HepG2 (cell line): ENCODE measurements around the gene FBXO5. TPM values are rescaled to one million over a fixed set of nuclear protein-coding genes. Genes with fewer than 3 reads are reported as not detected.
A peak's percentile ranks its signal among the peaks of the same experiment; 100 is the strongest.

Source experiments
- NCOA5 ChIP-seq: sonication (generic); formaldehyde crosslinking; IDR thresholded peaks from 2 replicates; pipeline ENCODE4 v1.4.0; 2020; ENCODE audit warnings: missing genetic modification reagents
- SALL1 ChIP-seq: sonication (generic); formaldehyde crosslinking; IDR thresholded peaks from 2 replicates; pipeline ENCODE4 v1.8.0; 2022; ENCODE audit warnings: mild to moderate bottlenecking, missing genetic modification reagents
- SRSF1 ChIP-seq: fragments of 200-400 bp; formaldehyde crosslinking; optimal IDR thresholded peaks from 2 replicates; pipeline ENCODE3; 2017; ENCODE audit warnings: mild to moderate bottlenecking, low read depth, low read length, moderate library complexity
- ZBTB7A ChIP-seq: sonication (generic); formaldehyde crosslinking; IDR thresholded peaks from 2 replicates; pipeline ENCODE4 v1.8.0; 2022; ENCODE audit warnings: mild to moderate bottlenecking, missing genetic modification reagents
- ZNF530 ChIP-seq: sonication (generic); formaldehyde crosslinking; IDR thresholded peaks from 2 replicates; pipeline ENCODE4 v1.5.0; 2020; ENCODE audit warnings: low read depth, mild to moderate bottlenecking, missing genetic modification reagents
- ZNF607 ChIP-seq: sonication (generic); formaldehyde crosslinking; IDR thresholded peaks from 2 replicates; pipeline ENCODE4 v1.5.1; 2020; ENCODE audit warnings: missing genetic modification reagents, mild to moderate bottlenecking, borderline replicate concordance
- ZNF720 ChIP-seq: sonication (generic); formaldehyde crosslinking; IDR thresholded peaks from 2 replicates; pipeline ENCODE4 v1.4.0; 2020; ENCODE audit warnings: missing genetic modification reagents
- ZNF772 ChIP-seq: sonication (generic); formaldehyde crosslinking; IDR thresholded peaks from 2 replicates; pipeline ENCODE4 v1.5.0; 2020; ENCODE audit warnings: mild to moderate bottlenecking, missing genetic modification reagents
- ZNF879 ChIP-seq: sonication (generic); formaldehyde crosslinking; IDR thresholded peaks from 2 replicates; pipeline ENCODE4 v1.8.1; 2023; ENCODE audit warnings: missing genetic modification reagents
- polyA plus RNA-seq, 8 experiments: library from polyadenylated mRNA; depleted of rRNA in 3 of 8; stranded (reverse) in 7 of 8; unstranded in 1 of 8; fragments of >200 nt; fragmentation: Illumina TruSeq in 4 of 8; extraction: Trizol in 4 of 8; gene quantifications; 2 replicates each; pipeline versions ENCODE4 v1.2.1 to v1.2.3, GENCODE V29; 2011 to 2016; ENCODE audit warnings: low read depth in 4 of 8, missing spikeins in 1 of 8, mixed read lengths in 1 of 8; ENCODE audit not compliant: insufficient read depth in 1 of 8
- total RNA-seq, 5 experiments: library from RNA; depleted of rRNA; stranded (reverse); fragments of >200 nt; fragmentation: Illumina TruSeq; extraction: Trizol; gene quantifications; 2 replicates each; pipeline ENCODE4 v1.2.3, GENCODE V29; 2016; ENCODE audit warnings: low read depth in 1 of 5
- TF ChIP-seq, protein P1 (sequence below), 2 experiments: fragments of 450-650 bp in 1 of 2; sonication (generic) in 1 of 2; formaldehyde crosslinking in 1 of 2; IDR thresholded peaks; 2 replicates each; pipeline versions ENCODE4 v1.6.1 to v1.8.0; 2016 to 2022; ENCODE audit warnings: antibody characterized with exemption in 1 of 2, mild to moderate bottlenecking in 1 of 2, missing genetic modification reagents in 1 of 2
- TF ChIP-seq, protein P2 (sequence below): sonication (generic); formaldehyde crosslinking; IDR thresholded peaks from 2 replicates; pipeline ENCODE4 v1.8.1; 2023; ENCODE audit warnings: mild to moderate bottlenecking, missing genetic modification reagents
- TF ChIP-seq, protein P3 (sequence below): sonication (generic); formaldehyde crosslinking; conservative IDR thresholded peaks from 2 replicates; pipeline ENCODE4 v1.4.0; 2020; ENCODE audit warnings: missing genetic modification reagents
- TF ChIP-seq, protein P4 (sequence below): sonication (generic); formaldehyde crosslinking; IDR thresholded peaks from 2 replicates; pipeline ENCODE4 v1.4.0; 2020; ENCODE audit warnings: mild to moderate bottlenecking, missing genetic modification reagents
- TF ChIP-seq, protein P5 (sequence below): sonication (generic); formaldehyde crosslinking; IDR thresholded peaks from 2 replicates; pipeline ENCODE4 v1.5.0; 2020; ENCODE audit warnings: mild to moderate bottlenecking, missing genetic modification reagents

The FBXO5 gene
- total and polyA plus RNA-seq, 2 of the 13 experiments (the other 11 are each of a cell fraction or from before 2014, with no cell fraction given), result 15.8 to 41.5 TPM

DNA sequence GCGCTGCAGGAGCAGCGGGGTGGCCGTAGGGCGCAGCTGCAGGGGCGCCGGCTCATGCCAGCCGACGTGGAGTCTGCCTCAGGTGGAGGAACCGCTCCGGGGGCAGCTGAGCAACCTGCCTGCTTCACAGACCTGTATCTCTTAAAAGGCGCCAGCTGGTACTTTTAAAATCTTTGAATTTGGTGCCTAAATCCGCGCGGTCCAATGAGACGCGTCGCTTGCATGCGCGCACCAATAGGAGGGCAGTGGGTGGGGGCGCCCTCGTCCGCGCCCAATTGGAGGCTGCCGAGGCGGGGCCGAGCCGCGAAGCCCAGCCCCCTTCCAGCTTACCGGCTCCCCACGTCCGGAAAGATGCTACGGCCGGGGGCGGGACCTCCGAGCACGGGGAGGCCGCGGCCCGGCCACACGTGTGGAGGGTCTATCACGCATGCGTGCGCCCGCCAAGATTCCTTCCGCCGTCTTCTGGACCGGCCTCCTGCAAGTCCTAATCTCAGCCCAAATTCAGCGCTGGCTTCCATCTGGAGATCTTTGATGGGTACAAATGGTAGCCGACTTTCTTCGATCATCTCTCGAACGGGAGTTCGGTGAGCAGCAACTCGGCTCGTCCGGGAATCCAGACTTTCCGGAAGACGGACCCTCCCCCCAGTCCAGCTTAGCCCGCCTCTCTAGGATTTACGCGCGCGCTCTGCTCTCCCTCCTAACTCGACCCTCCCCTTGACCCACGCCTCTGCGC, at the start of gene FBXO5 (continued):
- TF ChIP-seq, protein P1, sequence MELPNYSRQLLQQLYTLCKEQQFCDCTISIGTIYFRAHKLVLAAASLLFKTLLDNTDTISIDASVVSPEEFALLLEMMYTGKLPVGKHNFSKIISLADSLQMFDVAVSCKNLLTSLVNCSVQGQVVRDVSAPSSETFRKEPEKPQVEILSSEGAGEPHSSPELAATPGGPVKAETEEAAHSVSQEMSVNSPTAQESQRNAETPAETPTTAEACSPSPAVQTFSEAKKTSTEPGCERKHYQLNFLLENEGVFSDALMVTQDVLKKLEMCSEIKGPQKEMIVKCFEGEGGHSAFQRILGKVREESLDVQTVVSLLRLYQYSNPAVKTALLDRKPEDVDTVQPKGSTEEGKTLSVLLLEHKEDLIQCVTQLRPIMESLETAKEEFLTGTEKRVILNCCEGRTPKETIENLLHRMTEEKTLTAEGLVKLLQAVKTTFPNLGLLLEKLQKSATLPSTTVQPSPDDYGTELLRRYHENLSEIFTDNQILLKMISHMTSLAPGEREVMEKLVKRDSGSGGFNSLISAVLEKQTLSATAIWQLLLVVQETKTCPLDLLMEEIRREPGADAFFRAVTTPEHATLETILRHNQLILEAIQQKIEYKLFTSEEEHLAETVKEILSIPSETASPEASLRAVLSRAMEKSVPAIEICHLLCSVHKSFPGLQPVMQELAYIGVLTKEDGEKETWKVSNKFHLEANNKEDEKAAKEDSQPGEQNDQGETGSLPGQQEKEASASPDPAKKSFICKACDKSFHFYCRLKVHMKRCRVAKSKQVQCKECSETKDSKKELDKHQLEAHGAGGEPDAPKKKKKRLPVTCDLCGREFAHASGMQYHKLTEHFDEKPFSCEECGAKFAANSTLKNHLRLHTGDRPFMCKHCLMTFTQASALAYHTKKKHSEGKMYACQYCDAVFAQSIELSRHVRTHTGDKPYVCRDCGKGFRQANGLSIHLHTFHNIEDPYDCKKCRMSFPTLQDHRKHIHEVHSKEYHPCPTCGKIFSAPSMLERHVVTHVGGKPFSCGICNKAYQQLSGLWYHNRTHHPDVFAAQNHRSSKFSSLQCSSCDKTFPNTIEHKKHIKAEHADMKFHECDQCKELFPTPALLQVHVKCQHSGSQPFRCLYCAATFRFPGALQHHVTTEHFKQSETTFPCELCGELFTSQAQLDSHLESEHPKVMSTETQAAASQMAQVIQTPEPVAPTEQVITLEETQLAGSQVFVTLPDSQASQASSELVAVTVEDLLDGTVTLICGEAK (IDR thresholded peaks at IDR 0.05), result no peak
- TF ChIP-seq, protein P1 (CRISPR knock-in tag; IDR thresholded peaks at IDR 0.05), result peak; percentile 61
- TF ChIP-seq ZNF879 (peak; percentile 7; the same call in 1 of the 2 replicates), ZNF607 (peak; percentile 67), SRSF1 (peak; percentile 86), ZNF720 (CRISPR knock-in tag) (no peak), ZNF530 (CRISPR knock-in tag) (0 out of 2 replicates have a peak, but pooled peaks have one; percentile 13), ZBTB7A (CRISPR knock-in tag) (0 out of 2 replicates have a peak, but pooled peaks have one; percentile 29), NCOA5 (CRISPR knock-in tag) (0 out of 2 replicates have a peak, but pooled peaks have one; percentile 44), SALL1 (CRISPR knock-in tag) (peak; percentile 74), ZNF772 (peak; percentile 67; the same call in 1 of the 2 replicates)
- TF ChIP-seq, protein P2, sequence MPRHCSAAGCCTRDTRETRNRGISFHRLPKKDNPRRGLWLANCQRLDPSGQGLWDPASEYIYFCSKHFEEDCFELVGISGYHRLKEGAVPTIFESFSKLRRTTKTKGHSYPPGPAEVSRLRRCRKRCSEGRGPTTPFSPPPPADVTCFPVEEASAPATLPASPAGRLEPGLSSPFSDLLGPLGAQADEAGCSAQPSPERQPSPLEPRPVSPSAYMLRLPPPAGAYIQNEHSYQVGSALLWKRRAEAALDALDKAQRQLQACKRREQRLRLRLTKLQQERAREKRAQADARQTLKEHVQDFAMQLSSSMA (CRISPR knock-in tag), result peak; percentile 35
- TF ChIP-seq, protein P3, sequence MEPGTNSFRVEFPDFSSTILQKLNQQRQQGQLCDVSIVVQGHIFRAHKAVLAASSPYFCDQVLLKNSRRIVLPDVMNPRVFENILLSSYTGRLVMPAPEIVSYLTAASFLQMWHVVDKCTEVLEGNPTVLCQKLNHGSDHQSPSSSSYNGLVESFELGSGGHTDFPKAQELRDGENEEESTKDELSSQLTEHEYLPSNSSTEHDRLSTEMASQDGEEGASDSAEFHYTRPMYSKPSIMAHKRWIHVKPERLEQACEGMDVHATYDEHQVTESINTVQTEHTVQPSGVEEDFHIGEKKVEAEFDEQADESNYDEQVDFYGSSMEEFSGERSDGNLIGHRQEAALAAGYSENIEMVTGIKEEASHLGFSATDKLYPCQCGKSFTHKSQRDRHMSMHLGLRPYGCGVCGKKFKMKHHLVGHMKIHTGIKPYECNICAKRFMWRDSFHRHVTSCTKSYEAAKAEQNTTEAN (CRISPR knock-in tag), result peak; percentile 42
- TF ChIP-seq, protein P4, sequence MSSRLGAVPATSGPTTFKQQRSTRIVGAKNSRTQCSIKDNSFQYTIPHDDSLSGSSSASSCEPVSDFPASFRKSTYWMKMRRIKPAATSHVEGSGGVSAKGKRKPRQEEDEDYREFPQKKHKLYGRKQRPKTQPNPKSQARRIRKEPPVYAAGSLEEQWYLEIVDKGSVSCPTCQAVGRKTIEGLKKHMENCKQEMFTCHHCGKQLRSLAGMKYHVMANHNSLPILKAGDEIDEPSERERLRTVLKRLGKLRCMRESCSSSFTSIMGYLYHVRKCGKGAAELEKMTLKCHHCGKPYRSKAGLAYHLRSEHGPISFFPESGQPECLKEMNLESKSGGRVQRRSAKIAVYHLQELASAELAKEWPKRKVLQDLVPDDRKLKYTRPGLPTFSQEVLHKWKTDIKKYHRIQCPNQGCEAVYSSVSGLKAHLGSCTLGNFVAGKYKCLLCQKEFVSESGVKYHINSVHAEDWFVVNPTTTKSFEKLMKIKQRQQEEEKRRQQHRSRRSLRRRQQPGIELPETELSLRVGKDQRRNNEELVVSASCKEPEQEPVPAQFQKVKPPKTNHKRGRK (CRISPR knock-in tag), result 0 out of 2 replicates have a peak, but pooled peaks have one; percentile 14
- TF ChIP-seq, protein P5, sequence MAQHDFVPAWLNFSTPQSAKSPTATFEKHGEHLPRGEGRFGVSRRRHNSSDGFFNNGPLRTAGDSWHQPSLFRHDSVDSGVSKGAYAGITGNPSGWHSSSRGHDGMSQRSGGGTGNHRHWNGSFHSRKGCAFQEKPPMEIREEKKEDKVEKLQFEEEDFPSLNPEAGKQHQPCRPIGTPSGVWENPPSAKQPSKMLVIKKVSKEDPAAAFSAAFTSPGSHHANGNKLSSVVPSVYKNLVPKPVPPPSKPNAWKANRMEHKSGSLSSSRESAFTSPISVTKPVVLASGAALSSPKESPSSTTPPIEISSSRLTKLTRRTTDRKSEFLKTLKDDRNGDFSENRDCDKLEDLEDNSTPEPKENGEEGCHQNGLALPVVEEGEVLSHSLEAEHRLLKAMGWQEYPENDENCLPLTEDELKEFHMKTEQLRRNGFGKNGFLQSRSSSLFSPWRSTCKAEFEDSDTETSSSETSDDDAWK (CRISPR knock-in tag), result no peak
